ENCODE measurements around the gene ANGPTL2. TPM values are rescaled to one million over a fixed set of nuclear protein-coding genes. Genes with fewer than 3 reads are reported as not detected.
A peak's percentile ranks its signal among the peaks of the same experiment; 100 is the strongest.

ANGPTL2 gene
- total and polyA plus RNA-seq, 7 donors, result 8.9 to 208 (median 15.0) TPM

GRCh38 chr9:127093319-127094020 lies 29.0 kb downstream of the ANGPTL2 start:
- ATAC-seq (no peak), DNase-seq (no peak)
- no peaks in the 10 kb centered on the region for H3K27me3 ChIP-seq (ENCODE audit: insufficient read depth in 3 of 3, low read length in 2 of 3)
- no peaks in the 10 kb centered on the region for H3K9me3 ChIP-seq
- peaks cover 0 to 67% of the 10 kb centered on the region in 2 donors for H3K36me3 ChIP-seq (ENCODE audit: insufficient read depth in 1 of 2, low read depth in 1 of 2)
- H3K4me1 ChIP-seq, result no peaks in the 10 kb centered on the region
- no peak overlapping the region for H3K27ac ChIP-seq
- 94 to 97% (median 95%) methylated on average over 17 of the region's 17 CpGs for WGBS, 3 donors
- TF ChIP-seq CTCF (IDR thresholded peaks at IDR 0.05), result no peak
- no peak overlapping the region for H3K4me3 ChIP-seq
- intact Hi-C loops (cut with DNase I), result no loop called here

DNA sequence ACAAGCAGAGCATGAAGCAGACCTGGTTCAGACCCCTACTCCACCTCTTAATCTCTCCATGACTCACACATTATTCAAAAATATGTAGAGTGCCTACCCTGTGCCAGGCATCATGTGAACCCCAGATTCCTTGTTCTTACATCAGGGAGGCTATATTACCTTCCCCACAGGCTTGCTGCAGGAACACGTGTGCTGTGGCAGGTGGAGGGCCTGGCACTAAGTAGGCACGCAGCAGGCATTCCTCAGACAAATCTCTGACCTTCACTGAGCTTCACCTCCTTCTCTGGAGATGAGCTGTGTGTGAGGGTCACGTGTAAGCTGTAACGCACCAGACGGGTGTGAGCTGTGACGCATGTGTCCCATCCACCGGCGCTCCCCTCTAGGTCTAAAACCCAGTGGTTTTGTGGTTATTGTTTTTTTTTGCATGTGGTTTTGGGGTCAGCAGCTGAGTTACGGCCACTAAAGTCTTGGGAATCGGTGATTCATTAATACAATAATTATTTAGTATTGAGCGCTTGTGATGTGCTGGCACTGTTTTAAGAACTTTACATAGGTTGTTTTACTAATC lies 30.3 kb downstream of the ANGPTL2 start:
- H3K27ac ChIP-seq, result no peak overlapping the region
- WGBS, 3 donors, result 86 to 90% (median 89%) methylated on average over 11 of the region's 11 CpGs
- no peaks in the 10 kb centered on the region for H3K4me1 ChIP-seq
- intact Hi-C loops (cut with DNase I), result no loop called here
- H3K4me3 ChIP-seq, result no peak overlapping the region
- TF ChIP-seq CTCF (IDR thresholded peaks at IDR 0.05), result no peak
- H3K27me3 ChIP-seq (ENCODE audit: insufficient read depth in 3 of 3, low read length in 2 of 3), result no peaks in the 10 kb centered on the region
- H3K36me3 ChIP-seq (ENCODE audit: insufficient read depth in 1 of 2, low read depth in 1 of 2), result peaks cover 0 to 81% of the 10 kb centered on the region in 2 donors
- DNase-seq, result no peak
- no peaks in the 10 kb centered on the region for H3K9me3 ChIP-seq
- ATAC-seq, result no peak

DNA sequence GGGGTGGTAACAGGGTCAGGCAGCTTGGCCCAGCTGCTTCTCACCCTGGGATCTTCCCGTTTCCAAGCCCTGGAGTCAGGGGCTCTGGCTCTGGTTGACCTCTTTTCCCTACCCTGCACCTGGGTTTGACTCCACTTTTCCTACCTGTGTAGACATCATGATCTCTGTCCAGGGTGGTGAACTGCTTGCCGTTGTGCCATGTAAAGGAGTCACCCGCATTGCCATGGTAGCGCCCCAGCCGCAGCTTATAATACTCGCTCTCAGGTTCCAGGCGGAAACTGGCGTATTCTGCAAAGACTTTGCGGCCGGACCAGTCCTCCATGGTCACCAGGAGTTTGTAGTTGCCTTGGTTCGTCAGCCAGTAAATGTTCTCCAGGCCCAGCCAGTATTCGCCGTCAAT lies 30.9 kb downstream of the ANGPTL2 start:
- Histone ChIP-seq H3K9me3 (no peaks in the 10 kb centered on the region), H3K36me3 (ENCODE audit: insufficient read depth in 1 of 2, low read depth in 1 of 2) (peaks cover 0 to 83% of the 10 kb centered on the region in 2 donors), H3K4me1 (no peaks in the 10 kb centered on the region), H3K27me3 (ENCODE audit: insufficient read depth in 3 of 3, low read length in 2 of 3) (no peaks in the 10 kb centered on the region), H3K4me3 (no peak overlapping the region), H3K27ac (no peak overlapping the region)
- DNase-seq, result no peak
- no peak for TF ChIP-seq CTCF (IDR thresholded peaks at IDR 0.05)
- WGBS, 3 donors, result 90 to 94% (median 93%) methylated on average over 13 of the region's 13 CpGs
- no peak for ATAC-seq
- intact Hi-C loops (cut with DNase I), result no loop called here

DNA sequence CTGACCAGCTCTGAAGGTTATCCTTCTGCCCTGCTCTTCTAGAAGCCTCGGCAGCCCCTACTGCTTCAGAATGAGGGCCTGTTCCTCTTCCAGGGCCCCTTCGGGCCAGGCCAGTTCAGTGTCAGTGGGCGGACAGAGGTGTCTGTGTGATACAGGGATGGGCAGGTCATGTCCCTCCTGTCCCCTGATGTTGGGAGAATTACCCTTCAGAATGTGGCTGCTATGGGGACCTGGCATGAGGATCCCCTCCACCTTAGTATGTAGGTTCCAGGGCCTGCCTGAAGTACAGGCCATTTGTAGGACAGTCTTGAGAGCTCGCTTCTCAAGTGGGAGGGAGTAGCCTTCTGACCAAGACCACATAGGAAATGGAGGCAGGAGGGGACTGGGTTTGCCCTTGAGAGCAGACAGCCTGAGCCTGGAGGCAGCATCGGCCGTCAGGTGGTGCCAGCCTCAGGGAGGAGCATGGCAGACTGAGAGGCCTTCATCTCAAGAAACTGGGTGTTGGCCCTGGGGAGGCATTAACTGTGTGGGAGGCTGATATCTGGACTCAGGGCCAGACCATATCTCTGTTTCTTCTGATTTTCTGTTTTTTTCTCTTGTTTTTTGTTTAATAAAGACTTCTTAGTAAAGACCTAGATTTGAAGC lies 32.0 kb downstream of the ANGPTL2 start:
- no peak for TF ChIP-seq CTCF (IDR thresholded peaks at IDR 0.05)
- Histone ChIP-seq H3K9me3 (no peaks in the 10 kb centered on the region), H3K27me3 (ENCODE audit: insufficient read depth in 3 of 3, low read length in 2 of 3) (no peaks in the 10 kb centered on the region), H3K4me3 (no peak overlapping the region), H3K27ac (peak overlapping the region; percentile 2), H3K36me3 (ENCODE audit: insufficient read depth in 1 of 2, low read depth in 1 of 2) (peaks cover 0 to 76% of the 10 kb centered on the region in 2 donors), H3K4me1 (no peaks in the 10 kb centered on the region)
- no peak for DNase-seq
- 83 to 91% (median 85%) methylated on average over 6 of the region's 6 CpGs for WGBS, 3 donors
- intact Hi-C loops (cut with DNase I), result no loop called here
- peak in 2 of 4 donors; percentile 12 to 28 for ATAC-seq

Measured in psoas muscle (tissue), 8 donors.